Dermis microvascular lymphatic vessel endothelial cell (primary cell): ENCODE results near the gene NISCH. TPM values are rescaled to one million over a fixed set of nuclear protein-coding genes. Genes with fewer than 3 reads are reported as not detected.

Experiments used
- DNase-seq, 2 donors: peaks; one replicate each; pipeline versions ENCODE4 v3.0.0 to v3.0.0-alpha.2; 2010; ENCODE audit warnings: low read depth in 2 of 2
- total RNA-seq: library from RNA; depleted of rRNA; stranded (reverse); fragments of >200 nt; gene quantifications from 2 replicates; pipeline ENCODE4 v1.2.1, GENCODE V29; 2014

The NISCH gene
- total RNA-seq, 1 donor from 2014 or later, result 27.7 TPM

GRCh38 chr3:52471371-52472238 is 16.2 kb downstream of the NISCH start:
- DNase-seq, result peak in 1 of 2 donors; percentile 76

GRCh38 chr3:52472239-52473000 is 17.0 kb downstream of the NISCH start:
- DNase-seq, result no peak

GRCh38 chr3:52473026-52473425 is 17.6 kb downstream of the NISCH start:
- no peak for DNase-seq

- DNase-seq, result no peak
Observed at GRCh38 chr3:52477076-52477795, 21.8 kb downstream of the NISCH start.

- DNase-seq, result no peak
Observed at GRCh38 chr3:52477796-52478095, 22.3 kb downstream of the NISCH start.

GRCh38 chr3:52479037-52479876 is 23.9 kb downstream of the NISCH start:
- no peak for DNase-seq

GRCh38 chr3:52479877-52480575 is 24.6 kb downstream of the NISCH start:
- no peak for DNase-seq

GRCh38 chr3:52480768-52481715 is 25.6 kb downstream of the NISCH start:
- no peak for DNase-seq

GRCh38 chr3:52481819-52482521 is 26.6 kb downstream of the NISCH start:
- peak in 1 of 2 donors; percentile 51 for DNase-seq

- no peak for DNase-seq
Observed at GRCh38 chr3:52483081-52483480, 27.7 kb downstream of the NISCH start.

- no peak for DNase-seq
Observed at GRCh38 chr3:52483577-52484381, 28.4 kb downstream of the NISCH start.

GRCh38 chr3:52484680-52485461 is 29.5 kb downstream of the NISCH start:
- DNase-seq, result no peak

GRCh38 chr3:52487050-52487787 is 31.8 kb downstream of the NISCH start:
- DNase-seq, result no peak

GRCh38 chr3:52487788-52488691 is 32.6 kb downstream of the NISCH start:
- DNase-seq, result no peak

GRCh38 chr3:52488746-52489145 is 33.3 kb downstream of the NISCH start:
- DNase-seq, result no peak
